BE2C (cell line): ENCODE data around the gene CCNB2.
"Not testable (repeated sequence)": the region's sequence is repeated elsewhere in the genome, so short reads cannot be mapped to it uniquely, and the experiment has no call there.

Experiments
- DNase-seq: peaks from one replicate; pipeline ENCODE4 v3.0.0-alpha.2; 2020
- H3K27me3 ChIP-seq: fragments of 250-450 bp; sonication (Bioruptor Pico); 2 replicates; pipeline ENCODE4 v1.5.1; 2020; ENCODE audit warnings: mild to moderate bottlenecking
- H3K36me3 ChIP-seq: fragments of 250-450 bp; sonication (Bioruptor Pico); 2 replicates; pipeline ENCODE4 v1.5.1; 2020; ENCODE audit warnings: mild to moderate bottlenecking
- H3K4me1 ChIP-seq: fragments of 250-450 bp; sonication (Bioruptor Pico); 2 replicates; pipeline ENCODE4 v1.5.1; 2020
- H3K4me3 ChIP-seq: 2 replicates; pipeline ENCODE4 v1.5.1; 2011; ENCODE audit warnings: low read depth, low read length
- H3K9me3 ChIP-seq: fragments of 250-450 bp; sonication (Bioruptor Pico); 2 replicates; pipeline ENCODE4 v1.5.1; 2020
- CTCF ChIP-seq: IDR thresholded peaks from 2 replicates; pipeline ENCODE4 v1.5.1; 2012; ENCODE audit warnings: mild to moderate bottlenecking, low read depth, low read length

Gene CCNB2

GRCh38 chr15:59124261-59124660 is 19.3 kb downstream of the CCNB2 start:
- no peaks in the 10 kb centered on the region for H3K27me3 ChIP-seq
- no peak for TF ChIP-seq CTCF
- peaks cover 74% of the 10 kb centered on the region for H3K36me3 ChIP-seq
- no peak overlapping the region for H3K4me3 ChIP-seq
- H3K9me3 ChIP-seq, result no peaks in the 10 kb centered on the region; the same call in 1 of the 2 replicates
- no peaks in the 10 kb centered on the region for H3K4me1 ChIP-seq
- no peak for DNase-seq

DNA sequence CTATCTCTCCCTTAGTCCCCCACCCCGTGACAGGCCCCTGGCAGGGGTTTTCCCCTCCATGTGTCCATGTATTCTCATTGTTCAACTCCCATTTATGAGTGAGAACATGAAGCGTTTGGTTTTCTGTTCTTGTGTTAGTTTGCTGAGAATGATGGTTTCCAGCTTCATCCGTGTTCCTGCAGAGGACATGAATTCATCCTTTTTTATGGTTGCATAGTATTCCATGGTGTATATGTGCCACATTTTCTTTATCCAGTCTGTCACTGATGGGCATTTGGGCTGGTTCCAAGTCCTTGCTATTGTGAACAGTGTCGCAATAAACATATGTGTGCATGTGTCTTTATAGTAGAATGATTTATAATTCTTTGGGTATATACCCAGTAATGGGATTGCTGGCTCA is 20.7 kb downstream of the CCNB2 start:
- not testable (repeated sequence) for H3K27me3 ChIP-seq, H3K4me3 ChIP-seq, H3K9me3 ChIP-seq, H3K4me1 ChIP-seq, DNase-seq
- H3K36me3 ChIP-seq, result peaks cover 75% of the 10 kb centered on the region

DNA sequence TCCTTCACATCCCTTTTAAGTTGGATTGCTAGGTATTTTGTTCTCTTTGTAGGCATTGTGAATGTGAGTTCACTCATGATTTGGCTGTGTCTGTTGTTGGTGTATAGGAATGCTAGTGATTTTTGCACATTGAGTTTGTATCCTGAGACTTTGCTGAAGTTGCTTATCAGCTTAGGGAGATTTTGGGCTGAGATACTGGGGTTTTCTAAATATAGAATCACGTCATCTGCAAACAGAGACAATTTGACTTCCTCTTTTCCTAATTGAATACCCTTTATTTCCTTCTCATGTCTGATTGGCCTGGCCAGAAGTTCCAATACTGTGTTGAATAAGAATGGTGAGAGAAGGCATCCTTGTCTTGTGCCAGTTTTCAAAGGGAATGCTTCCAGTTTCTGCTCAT is 22.3 kb downstream of the CCNB2 start:
- H3K4me1 ChIP-seq, H3K9me3 ChIP-seq, H3K27me3 ChIP-seq, H3K4me3 ChIP-seq, DNase-seq: not testable (repeated sequence)
- H3K36me3 ChIP-seq, result peaks cover 84% of the 10 kb centered on the region

DNA sequence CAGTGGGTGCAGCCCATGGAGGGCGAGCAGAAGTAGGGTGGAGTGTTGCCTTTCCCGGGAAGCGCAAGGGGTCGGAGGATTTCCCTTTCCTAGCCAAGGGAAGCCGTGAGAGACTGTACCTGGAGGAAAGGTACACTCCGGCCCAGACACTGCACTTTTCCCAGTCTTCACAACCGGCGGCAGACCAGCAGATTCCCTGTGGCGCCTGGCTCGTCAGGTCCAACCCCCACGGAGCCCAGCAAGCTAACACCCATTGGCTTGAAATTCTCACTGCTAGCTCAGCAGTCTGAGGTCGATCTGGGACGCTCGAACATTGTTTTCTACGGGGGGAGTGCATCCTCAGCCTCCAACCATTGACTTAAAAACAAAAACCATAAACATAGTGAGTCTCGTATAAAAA is 26.5 kb downstream of the CCNB2 start:
- H3K4me1 ChIP-seq, result no peaks in the 10 kb centered on the region
- no peaks in the 10 kb centered on the region for H3K9me3 ChIP-seq
- no peak for TF ChIP-seq CTCF
- DNase-seq, result no peak
- peaks cover 69% of the 10 kb centered on the region for H3K36me3 ChIP-seq
- H3K27me3 ChIP-seq, result no peaks in the 10 kb centered on the region
- no peak overlapping the region for H3K4me3 ChIP-seq

DNA sequence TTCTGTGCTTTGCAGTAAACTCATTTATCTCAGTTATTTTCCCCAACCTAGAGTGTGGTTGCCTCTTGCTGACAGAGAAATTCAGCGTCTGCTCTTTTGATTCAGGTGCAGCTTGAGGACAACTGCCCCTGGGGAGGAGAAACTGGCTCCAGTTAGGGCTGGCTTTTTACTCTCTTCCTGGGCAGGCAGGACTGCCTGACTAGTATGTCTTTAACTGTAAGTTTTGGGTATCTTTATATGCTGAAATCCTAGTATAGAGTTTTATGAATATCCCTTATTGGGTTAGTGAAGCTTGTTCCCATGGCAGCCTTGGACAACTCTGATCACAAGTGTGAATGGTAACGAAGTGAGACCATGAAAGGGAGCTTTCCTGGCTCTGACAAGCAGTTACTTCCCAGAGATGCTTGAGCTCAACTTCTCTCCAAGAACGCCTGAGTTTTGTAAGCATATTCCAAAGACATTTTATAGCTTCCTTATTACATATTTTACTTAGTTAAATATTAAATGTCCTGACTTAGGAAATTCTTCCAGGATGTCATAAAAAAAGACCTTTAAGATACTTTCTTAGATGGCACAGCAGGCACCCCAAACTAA is 27.1 kb downstream of the CCNB2 start:
- H3K9me3 ChIP-seq, result no peaks in the 10 kb centered on the region
- H3K27me3 ChIP-seq, result no peaks in the 10 kb centered on the region
- H3K36me3 ChIP-seq, result peaks cover 66% of the 10 kb centered on the region
- no peak for TF ChIP-seq CTCF
- no peaks in the 10 kb centered on the region for H3K4me1 ChIP-seq
- no peak for DNase-seq
- H3K4me3 ChIP-seq, result no peak overlapping the region

DNA sequence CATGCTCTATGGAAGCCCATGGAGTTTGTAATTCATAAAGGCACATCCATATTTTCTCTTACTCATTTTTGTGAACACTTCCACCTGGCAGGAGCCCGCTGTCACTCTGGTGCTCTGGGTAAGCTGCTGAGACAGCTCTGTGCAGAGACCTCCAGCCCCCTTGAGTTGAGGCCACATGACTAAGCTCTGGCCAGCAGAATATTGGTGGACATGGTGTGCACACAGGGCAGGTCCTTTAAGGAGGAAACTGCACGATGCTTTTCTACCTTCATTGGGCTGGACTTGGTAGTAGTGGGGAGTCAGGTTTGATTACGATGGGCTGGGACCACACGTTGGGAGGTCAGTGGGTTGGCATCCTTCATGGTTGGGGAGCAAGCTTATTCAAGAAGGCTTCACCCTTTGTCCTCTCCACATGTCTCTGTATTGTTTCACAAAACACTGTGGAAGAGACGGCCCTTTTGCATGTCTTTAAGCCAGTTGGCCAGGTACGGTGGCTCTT is 29.0 kb downstream of the CCNB2 start:
- H3K4me1 ChIP-seq, result no peaks in the 10 kb centered on the region
- H3K4me3 ChIP-seq, result no peak overlapping the region
- H3K36me3 ChIP-seq, result peaks cover 51% of the 10 kb centered on the region
- TF ChIP-seq CTCF, result no peak
- no peaks in the 10 kb centered on the region for H3K27me3 ChIP-seq
- no peaks in the 10 kb centered on the region for H3K9me3 ChIP-seq
- no peak for DNase-seq

GRCh38 chr15:59137566-59137965 is 32.6 kb downstream of the CCNB2 start:
- no peak for TF ChIP-seq CTCF
- H3K9me3 ChIP-seq, result no peaks in the 10 kb centered on the region
- H3K4me3 ChIP-seq, result no peak overlapping the region
- no peaks in the 10 kb centered on the region for H3K4me1 ChIP-seq
- peaks cover 17% of the 10 kb centered on the region for H3K36me3 ChIP-seq
- H3K27me3 ChIP-seq, result no peaks in the 10 kb centered on the region
- no peak for DNase-seq
